Fibroblast of lung (primary cell): ENCODE results near the gene GPR143.

Experiments used
- EZH2 ChIP-seq: IDR thresholded peaks from 2 replicates; pipeline ENCODE4 v1.5.1; 2012; ENCODE audit warnings: low read length, control low read depth, mild to moderate bottlenecking; ENCODE audit errors: missing control alignments
- TF ChIP-seq, protein P1 (sequence below), 2 donors: IDR thresholded peaks in 1 of 2; conservative IDR thresholded peaks in 1 of 2; 1 replicate in 1 of 2; 2 replicates in 1 of 2; pipeline ENCODE4 v1.5.1; 2011 to 2012; ENCODE audit warnings: low read length in 2 of 2, control low read depth in 1 of 2, inconsistent platforms in 1 of 2, low read depth in 1 of 2, mild to moderate bottlenecking in 1 of 2

DNA sequence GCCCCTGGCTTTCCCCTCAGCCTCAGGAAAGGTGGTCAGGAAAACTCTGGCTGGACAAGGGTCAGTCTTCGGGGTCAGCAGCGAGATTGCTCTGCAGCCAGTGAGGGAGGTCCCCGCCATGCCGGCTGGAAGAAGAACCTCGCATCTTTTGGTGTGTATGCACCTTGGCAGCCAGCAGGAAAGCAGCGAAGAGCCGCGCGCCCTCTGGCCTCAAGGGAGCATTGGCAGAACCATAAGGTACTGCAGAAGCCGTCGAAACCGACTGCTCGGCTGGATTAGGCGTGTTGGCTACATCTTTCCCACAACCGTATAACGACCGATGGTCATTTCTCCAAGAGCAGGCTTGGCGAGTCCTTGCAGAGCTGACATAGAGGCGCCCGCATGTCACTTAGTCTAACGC, 48.3 kb downstream of the GPR143 start:
- TF ChIP-seq, protein P1, sequence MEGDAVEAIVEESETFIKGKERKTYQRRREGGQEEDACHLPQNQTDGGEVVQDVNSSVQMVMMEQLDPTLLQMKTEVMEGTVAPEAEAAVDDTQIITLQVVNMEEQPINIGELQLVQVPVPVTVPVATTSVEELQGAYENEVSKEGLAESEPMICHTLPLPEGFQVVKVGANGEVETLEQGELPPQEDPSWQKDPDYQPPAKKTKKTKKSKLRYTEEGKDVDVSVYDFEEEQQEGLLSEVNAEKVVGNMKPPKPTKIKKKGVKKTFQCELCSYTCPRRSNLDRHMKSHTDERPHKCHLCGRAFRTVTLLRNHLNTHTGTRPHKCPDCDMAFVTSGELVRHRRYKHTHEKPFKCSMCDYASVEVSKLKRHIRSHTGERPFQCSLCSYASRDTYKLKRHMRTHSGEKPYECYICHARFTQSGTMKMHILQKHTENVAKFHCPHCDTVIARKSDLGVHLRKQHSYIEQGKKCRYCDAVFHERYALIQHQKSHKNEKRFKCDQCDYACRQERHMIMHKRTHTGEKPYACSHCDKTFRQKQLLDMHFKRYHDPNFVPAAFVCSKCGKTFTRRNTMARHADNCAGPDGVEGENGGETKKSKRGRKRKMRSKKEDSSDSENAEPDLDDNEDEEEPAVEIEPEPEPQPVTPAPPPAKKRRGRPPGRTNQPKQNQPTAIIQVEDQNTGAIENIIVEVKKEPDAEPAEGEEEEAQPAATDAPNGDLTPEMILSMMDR (conservative IDR thresholded peaks at IDR 0.05 in 1 of 2, IDR thresholded peaks at IDR 0.05 in 1 of 2; ENCODE audit: low read depth in 1 of 2, low read length in 2 of 2): no peak
- no peak for TF ChIP-seq EZH2
